Body of pancreas (tissue), 4 donors: ENCODE measurements around the gene ADGRD1.

Experiments used
- POLR2A ChIP-seq, 3 donors: fragments of 450-650 bp; IDR thresholded peaks; one replicate each; pipeline ENCODE4 v1.6.1; 2016; ENCODE audit warnings: antibody characterized with exemption in 3 of 3, mild to moderate bottlenecking in 2 of 3
- TF ChIP-seq, protein P1 (sequence below), 7 experiments: fragments of 450-650 bp in 4 of 7; fragments of 200-600 bp in 3 of 7; sonication (generic) in 3 of 7; IDR thresholded peaks; one replicate each; pipeline ENCODE4 v1.5.1; 2016 to 2019; ENCODE audit warnings: antibody characterized with exemption in 7 of 7

DNA sequence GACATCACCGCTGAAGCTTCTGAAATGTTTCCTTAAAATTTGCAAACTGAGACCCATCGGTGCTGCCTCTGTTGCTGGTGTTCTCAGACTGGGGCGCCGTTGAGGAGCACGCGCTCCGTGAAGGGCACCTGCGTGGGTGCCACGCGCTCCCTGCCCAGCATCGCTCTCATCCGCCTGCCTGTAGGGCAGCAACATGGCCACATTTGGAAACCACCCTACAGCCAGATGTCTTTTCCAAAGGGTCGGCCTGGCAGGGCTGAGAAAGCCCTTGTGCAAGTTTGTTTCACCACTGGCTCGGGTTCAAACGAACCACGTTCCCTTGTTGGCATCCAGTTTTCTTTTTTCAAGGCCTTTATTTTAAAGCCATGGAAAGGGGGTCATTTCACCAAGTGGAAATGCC is 13.9 kb downstream of the ADGRD1 start:
- TF ChIP-seq, protein P1, sequence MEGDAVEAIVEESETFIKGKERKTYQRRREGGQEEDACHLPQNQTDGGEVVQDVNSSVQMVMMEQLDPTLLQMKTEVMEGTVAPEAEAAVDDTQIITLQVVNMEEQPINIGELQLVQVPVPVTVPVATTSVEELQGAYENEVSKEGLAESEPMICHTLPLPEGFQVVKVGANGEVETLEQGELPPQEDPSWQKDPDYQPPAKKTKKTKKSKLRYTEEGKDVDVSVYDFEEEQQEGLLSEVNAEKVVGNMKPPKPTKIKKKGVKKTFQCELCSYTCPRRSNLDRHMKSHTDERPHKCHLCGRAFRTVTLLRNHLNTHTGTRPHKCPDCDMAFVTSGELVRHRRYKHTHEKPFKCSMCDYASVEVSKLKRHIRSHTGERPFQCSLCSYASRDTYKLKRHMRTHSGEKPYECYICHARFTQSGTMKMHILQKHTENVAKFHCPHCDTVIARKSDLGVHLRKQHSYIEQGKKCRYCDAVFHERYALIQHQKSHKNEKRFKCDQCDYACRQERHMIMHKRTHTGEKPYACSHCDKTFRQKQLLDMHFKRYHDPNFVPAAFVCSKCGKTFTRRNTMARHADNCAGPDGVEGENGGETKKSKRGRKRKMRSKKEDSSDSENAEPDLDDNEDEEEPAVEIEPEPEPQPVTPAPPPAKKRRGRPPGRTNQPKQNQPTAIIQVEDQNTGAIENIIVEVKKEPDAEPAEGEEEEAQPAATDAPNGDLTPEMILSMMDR (IDR thresholded peaks at IDR 0.05): no peak
- no peak for TF ChIP-seq POLR2A (IDR thresholded peaks at IDR 0.05)
